ENCODE data around the gene MAGEB1. TPM values are rescaled to one million over a fixed set of nuclear protein-coding genes. Genes with fewer than 3 reads are reported as not detected.

Gene MAGEB1
- total RNA-seq, result not detected in 2 replicates

DNA sequence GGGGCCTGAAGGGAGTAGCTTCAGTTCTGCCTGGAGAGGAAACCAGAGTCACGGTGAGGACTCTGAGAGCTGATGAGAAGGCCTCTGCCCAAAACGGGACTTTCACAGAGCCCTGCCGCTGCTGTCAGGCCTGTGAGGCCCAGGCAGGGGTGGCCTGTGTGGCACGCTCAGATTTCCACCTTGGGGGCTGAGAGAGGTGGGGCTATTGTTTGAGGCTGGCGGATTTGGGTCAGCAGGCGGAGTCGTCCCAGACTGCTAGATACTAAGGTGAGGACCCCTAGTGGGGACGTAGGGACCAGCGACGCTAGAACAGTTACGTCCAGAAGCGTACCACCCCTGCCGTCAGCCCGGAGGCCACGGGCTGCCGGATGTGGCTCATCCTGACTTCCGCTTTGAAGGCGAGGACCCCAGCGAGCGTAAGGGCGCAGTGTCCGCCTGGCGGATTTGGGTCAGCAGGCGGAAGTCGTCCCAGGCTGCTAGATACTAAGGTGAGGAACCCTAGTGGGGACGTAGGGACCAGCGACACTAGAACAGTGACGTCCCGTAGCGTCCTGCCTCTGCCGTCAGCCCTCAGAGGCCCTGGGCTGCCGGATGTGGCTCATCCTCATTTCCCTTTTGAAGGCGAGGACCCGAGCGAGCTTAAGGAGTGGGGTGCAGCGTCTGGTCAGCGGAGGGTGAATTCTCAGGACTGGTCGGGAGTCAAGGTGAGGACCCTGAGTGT, at the start of gene MAGEB1:
TSS of gene MAGEB1 (plus strand) at position 378 of the 721 bp plus-strand sequence. CDS start 3,348 bp downstream, outside the sequence.

DNA sequence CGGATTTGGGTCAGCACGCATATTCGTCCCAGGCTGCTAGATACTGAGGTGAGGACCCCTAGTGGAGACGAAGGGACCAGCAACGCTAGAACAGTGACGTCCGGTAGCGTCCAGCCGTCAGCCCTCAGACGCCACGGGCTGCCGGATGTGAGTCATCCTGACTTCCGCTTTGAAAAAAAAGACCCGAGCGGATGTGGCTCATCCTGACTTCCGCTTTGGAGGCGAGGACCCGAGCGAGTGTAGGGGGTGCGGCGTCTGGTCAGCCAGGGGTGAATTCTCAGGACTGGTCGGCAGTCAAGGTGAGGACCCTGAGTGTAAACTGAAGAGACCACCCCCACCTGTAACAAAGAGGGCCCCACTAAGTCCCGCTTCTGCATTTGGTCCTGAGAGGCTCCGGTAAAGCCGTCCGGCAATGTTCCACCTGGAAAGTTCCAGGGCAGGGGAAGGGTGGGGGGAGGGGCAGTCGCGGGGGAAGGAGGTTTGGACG, 31.5 kb upstream of the MAGEB1 start, which contains the start of gene MAGEB2:
TSS of gene MAGEB2 (plus strand) at position 207 of the 487 bp plus-strand sequence. CDS start 3,018 bp downstream, outside the sequence.

DNA sequence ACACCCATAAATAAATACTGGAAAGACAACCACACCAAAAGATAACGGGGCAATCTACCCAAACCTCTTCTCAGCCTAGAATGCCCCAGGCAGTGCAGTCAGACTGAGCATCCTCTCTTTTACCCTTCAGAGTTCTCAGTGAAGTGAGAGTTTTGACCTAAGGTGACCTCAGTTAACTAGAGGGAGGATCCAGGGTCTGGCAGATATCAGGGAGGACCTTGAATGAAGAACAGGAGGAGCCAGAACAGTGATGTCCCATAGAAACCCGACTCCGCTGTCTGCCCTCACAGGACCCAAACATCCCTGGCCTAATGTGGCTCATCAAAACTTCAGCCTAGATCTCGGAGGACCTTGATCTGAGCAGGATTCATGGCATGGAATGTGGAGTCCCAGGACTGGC, 16.6 kb upstream of the MAGEB1 start, which contains the start of gene MAGEB3:
TSS of gene MAGEB3 (plus strand) at position 263 of the 400 bp plus-strand sequence. CDS start 5,268 bp downstream, outside the sequence.

GRCh38 chrX:30241724-30242415, 5.1 kb upstream of the MAGEB1 start, which contains the start of gene MAGEB4:
MAGEB4 (plus strand) TSS chrX:30242000; CDS start chrX:30242136, 136 bp downstream.

Other genes starting within 250 kb of the MAGEB1 start
- gene MAGEB2, start 31.6 kb upstream of the MAGEB1 start, total RNA-seq, result not detected in 2 replicates
- gene MAGEB3, start 16.5 kb upstream of the MAGEB1 start, total RNA-seq, result not detected in 2 replicates
- not detected in 2 replicates for gene MAGEB4, start 5.1 kb upstream of the MAGEB1 start, total RNA-seq
- 1.1 and 1.9 TPM in 2 replicates for gene NR0B1, start 62.2 kb downstream of the MAGEB1 start, total RNA-seq